SKM-1 treated with dmso at 0.1 percent for 144 hours (cell line): Measurements from ENCODE around the gene ATAD3C.
"Not testable (repeated sequence)": the region's sequence is repeated elsewhere in the genome, so short reads cannot be mapped to it uniquely, and the experiment has no call there.

ENCODE experiments used
- DNase-seq: peaks from one replicate; lab custom pipeline; 2025; ENCODE audit not compliant: unreplicated experiment; lab: John Stamatoyannopoulos, UW

Gene ATAD3C

GRCh38 chr1:1449099-1449739, at the start of gene ATAD3C:
Gene ATAD3C, plus strand, starts transcription at chr1:1449689. Its CDS starts 995 bp downstream, at chr1:1450684.
- DNase-seq, result no peak

GRCh38 chr1:1399872-1400575, 49.5 kb upstream of the ATAD3C start:
- peak; percentile 3 for DNase-seq

- DNase-seq, result no peak
Measured at GRCh38 chr1:1400576-1401456, 48.7 kb upstream of the ATAD3C start.

GRCh38 chr1:1401457-1402010, 48.0 kb upstream of the ATAD3C start:
- DNase-seq, result no peak

GRCh38 chr1:1402072-1402900, 47.2 kb upstream of the ATAD3C start:
- DNase-seq, result peak; percentile 65

- DNase-seq, result not testable (repeated sequence)
Measured at GRCh38 chr1:1402901-1403392, 46.5 kb upstream of the ATAD3C start.

GRCh38 chr1:1403653-1404052, 45.8 kb upstream of the ATAD3C start:
- no peak for DNase-seq

- DNase-seq, result no peak
Measured at GRCh38 chr1:1406101-1406820, 43.2 kb upstream of the ATAD3C start.

GRCh38 chr1:1406821-1407635, 42.5 kb upstream of the ATAD3C start, which contains the start of gene MRPL20:
Gene MRPL20, minus strand, starts transcription at chr1:1407293. Its CDS starts 76 bp downstream, at chr1:1407217.
- DNase-seq, result peak; percentile 84

GRCh38 chr1:1407636-1408318, 41.7 kb upstream of the ATAD3C start:
- DNase-seq, result no peak

- DNase-seq, result not testable (repeated sequence)
Measured at GRCh38 chr1:1410238-1410637, 39.3 kb upstream of the ATAD3C start.

- no peak for DNase-seq
Measured at GRCh38 chr1:1411626-1412025, 37.9 kb upstream of the ATAD3C start.

- not testable (repeated sequence) for DNase-seq
Measured at GRCh38 chr1:1412311-1412902, 37.1 kb upstream of the ATAD3C start.

GRCh38 chr1:1415751-1416150, 33.7 kb upstream of the ATAD3C start:
- no peak for DNase-seq

GRCh38 chr1:1417396-1417795, 32.1 kb upstream of the ATAD3C start:
- DNase-seq, result not testable (repeated sequence)

- DNase-seq, result not testable (repeated sequence)
Measured at GRCh38 chr1:1417825-1418463, 31.5 kb upstream of the ATAD3C start.
